Neural progenitor cell (in vitro differentiated cells): ENCODE results near the gene SEC16B. TPM values are rescaled to one million over a fixed set of nuclear protein-coding genes. Genes with fewer than 3 reads are reported as not detected.

Source experiments
- DNase-seq: peaks from one replicate; pipeline ENCODE4 v3.0.0-alpha.2; 2016; ENCODE audit warnings: low spot score
- H2AFZ ChIP-seq: fragments of 200-600 bp; sonication (generic); replicated peaks from 2 replicates; pipeline ENCODE4 v1.6.1; 2016; ENCODE audit warnings: antibody characterized with exemption
- H3F3A ChIP-seq: fragments of 200-600 bp; sonication (generic); 2 replicates; pipeline ENCODE4 v1.6.1; 2016; ENCODE audit warnings: antibody characterized with exemption, low read depth
- H3K27ac ChIP-seq: fragments of 200-600 bp; sonication (generic); 2 replicates; pipeline ENCODE4 v1.5.1; 2016; ENCODE audit warnings: mild to moderate bottlenecking
- H3K27me3 ChIP-seq: fragments of 200-600 bp; sonication (generic); 2 replicates; pipeline ENCODE4 v1.6.1; 2016; ENCODE audit warnings: mild to moderate bottlenecking, moderate library complexity
- H3K36me3 ChIP-seq: fragments of 200-600 bp; sonication (generic); 2 replicates; pipeline ENCODE4 v1.5.1; 2016
- H3K4me1 ChIP-seq: fragments of 200-600 bp; sonication (generic); 2 replicates; pipeline ENCODE4 v1.6.1; 2016; ENCODE audit warnings: mixed run types
- H3K4me2 ChIP-seq: fragments of 200-600 bp; sonication (generic); 2 replicates; pipeline ENCODE4 v1.6.1; 2016
- H3K4me3 ChIP-seq: fragments of 200-600 bp; sonication (generic); 2 replicates; pipeline ENCODE4 v1.5.1; 2016
- H3K79me2 ChIP-seq: fragments of 200-600 bp; sonication (generic); 2 replicates; pipeline ENCODE4 v1.6.1; 2016; ENCODE audit warnings: low read depth
- H3K9ac ChIP-seq: fragments of 200-600 bp; sonication (generic); 2 replicates; pipeline ENCODE4 v1.6.1; 2016
- H3K9me3 ChIP-seq: fragments of 200-600 bp; sonication (generic); 2 replicates; pipeline ENCODE4 v1.5.1; 2016; ENCODE audit warnings: low read depth
- H4K20me1 ChIP-seq: fragments of 200-600 bp; sonication (generic); 2 replicates; pipeline ENCODE4 v1.6.1; 2016; ENCODE audit warnings: low read depth
- H3K27ac Mint-ChIP-seq: 3 replicates; pipeline ENCODE4 v1.8.0; 2021; ENCODE audit warnings: mixed read lengths
- H3K27me3 Mint-ChIP-seq: 2 replicates; pipeline ENCODE4 v1.8.0; 2022; ENCODE audit warnings: low read depth, mild to moderate bottlenecking, inconsistent platforms, moderate library complexity, mixed read lengths; ENCODE audit not compliant: insufficient read depth
- H3K36me3 Mint-ChIP-seq: 3 replicates; pipeline ENCODE4 v1.8.0; 2021; ENCODE audit warnings: mixed read lengths
- H3K4me1 Mint-ChIP-seq: 3 replicates; pipeline ENCODE4 v1.8.0; 2021; ENCODE audit warnings: mixed read lengths
- H3K4me3 Mint-ChIP-seq: 3 replicates; pipeline ENCODE4 v1.8.0; 2021; ENCODE audit warnings: mild to moderate bottlenecking, moderate library complexity, mixed read lengths
- H3K9me3 Mint-ChIP-seq: 3 replicates; pipeline ENCODE4 v1.8.0; 2020; ENCODE audit warnings: mixed read lengths
- CTCF ChIP-seq: fragments of 200-600 bp; sonication (generic); IDR thresholded peaks from 2 replicates; pipeline ENCODE4 v1.5.1; 2017; ENCODE audit warnings: antibody characterized with exemption, mild to moderate bottlenecking
- EZH2 ChIP-seq: fragments of 200-600 bp; sonication (generic); IDR thresholded peaks from 2 replicates; pipeline ENCODE4 v1.6.1; 2017; ENCODE audit warnings: antibody characterized with exemption, mild to moderate bottlenecking, moderate library complexity
- EZH2phosphoT487 ChIP-seq: fragments of 200-600 bp; sonication (generic); IDR thresholded peaks from 2 replicates; pipeline ENCODE4 v1.6.1; 2017; ENCODE audit warnings: antibody characterized with exemption
- total RNA-seq: library from RNA; depleted of rRNA; stranded (reverse); fragments of >200 nt; gene quantifications from 2 replicates; pipeline ENCODE4 v1.2.3, GENCODE V29; 2015; ENCODE audit warnings: low replicate concordance

SEC16B gene
- total RNA-seq, 1 donor from 2014 or later, result 0.67 TPM

- Histone ChIP-seq H3K36me3 (no peaks in the 10 kb centered on the region), H3F3A (no peaks in the 10 kb centered on the region), H2AFZ (no peak overlapping the region), H3K4me3 (no peak overlapping the region), H3K79me2 (no peaks in the 10 kb centered on the region), H3K9me3 (no peaks in the 10 kb centered on the region), H3K4me2 (no peak overlapping the region), H3K27ac (no peak overlapping the region), H3K9ac (no peak overlapping the region), H3K27me3 (no peaks in the 10 kb centered on the region), H4K20me1 (no peaks in the 10 kb centered on the region), H3K4me1 (peaks cover 18% of the 10 kb centered on the region)
- peak overlapping the region; percentile 52 for H3K27ac Mint-ChIP-seq
- peaks cover 49% of the 10 kb centered on the region for H3K4me1 Mint-ChIP-seq
- DNase-seq, result no peak
- no peaks in the 10 kb centered on the region for H3K36me3 Mint-ChIP-seq
- no peak overlapping the region for H3K4me3 Mint-ChIP-seq
- no peaks in the 10 kb centered on the region for H3K9me3 Mint-ChIP-seq
- TF ChIP-seq EZH2phosphoT487, result no peak
- TF ChIP-seq EZH2, result no peak
- no peak for TF ChIP-seq CTCF
- H3K27me3 Mint-ChIP-seq, result peaks cover 4% of the 10 kb centered on the region
These were observed 42.7 kb downstream of the SEC16B start for GRCh38 chr1:177927021-177927596.

DNA sequence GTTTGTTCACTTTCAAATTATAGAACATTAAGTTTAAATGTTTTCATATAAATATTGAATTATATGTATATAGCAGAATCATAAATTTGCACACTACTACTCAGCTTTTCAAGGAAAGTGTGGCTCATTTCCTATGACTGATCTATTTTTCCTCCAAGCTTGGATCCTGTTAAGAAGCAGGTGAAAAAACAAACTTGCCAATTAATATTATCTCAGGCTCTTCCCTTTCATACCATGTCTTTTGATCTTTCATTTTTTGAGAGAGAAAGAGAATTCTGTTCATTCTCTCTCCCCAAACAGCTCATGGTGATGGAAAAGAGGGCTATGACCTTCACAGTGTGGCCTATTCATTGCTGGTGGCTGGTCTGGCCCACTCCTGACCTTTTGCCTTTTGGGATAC, 43.7 kb downstream of the SEC16B start:
- Histone ChIP-seq H3K27ac (no peak overlapping the region), H3K4me1 (peaks cover 18% of the 10 kb centered on the region), H3K27me3 (no peaks in the 10 kb centered on the region), H4K20me1 (no peaks in the 10 kb centered on the region), H3K36me3 (no peaks in the 10 kb centered on the region), H2AFZ (no peak overlapping the region), H3K4me2 (no peak overlapping the region), H3K9ac (no peak overlapping the region), H3K9me3 (no peaks in the 10 kb centered on the region), H3F3A (no peaks in the 10 kb centered on the region), H3K4me3 (no peak overlapping the region), H3K79me2 (no peaks in the 10 kb centered on the region)
- peaks cover 6% of the 10 kb centered on the region for H3K27me3 Mint-ChIP-seq
- H3K4me3 Mint-ChIP-seq, result no peak overlapping the region
- peak overlapping the region; percentile 57 for H3K27ac Mint-ChIP-seq
- no peak for TF ChIP-seq EZH2
- no peak for TF ChIP-seq CTCF
- TF ChIP-seq EZH2phosphoT487, result no peak
- no peak for DNase-seq
- no peaks in the 10 kb centered on the region for H3K36me3 Mint-ChIP-seq
- no peaks in the 10 kb centered on the region for H3K9me3 Mint-ChIP-seq
- peaks cover 49% of the 10 kb centered on the region for H3K4me1 Mint-ChIP-seq

GRCh38 chr1:177925006-177925405, 44.9 kb downstream of the SEC16B start:
- no peaks in the 10 kb centered on the region for H3K9me3 Mint-ChIP-seq
- Histone ChIP-seq H3K27ac (no peak overlapping the region), H3K4me1 (peaks cover 18% of the 10 kb centered on the region), H3K36me3 (no peaks in the 10 kb centered on the region), H3K4me2 (no peak overlapping the region), H3K4me3 (no peak overlapping the region), H3K27me3 (no peaks in the 10 kb centered on the region), H3K79me2 (no peaks in the 10 kb centered on the region), H3K9me3 (no peaks in the 10 kb centered on the region), H2AFZ (no peak overlapping the region), H3K9ac (no peak overlapping the region), H4K20me1 (no peaks in the 10 kb centered on the region), H3F3A (no peaks in the 10 kb centered on the region)
- peaks cover 8% of the 10 kb centered on the region for H3K27me3 Mint-ChIP-seq
- no peak for DNase-seq
- TF ChIP-seq EZH2 (no peak), EZH2phosphoT487 (no peak), CTCF (no peak)
- H3K4me3 Mint-ChIP-seq, result no peak overlapping the region
- peaks cover 49% of the 10 kb centered on the region for H3K4me1 Mint-ChIP-seq
- H3K27ac Mint-ChIP-seq, result no peak overlapping the region
- no peaks in the 10 kb centered on the region for H3K36me3 Mint-ChIP-seq
